DMS 273 treated with DMSO at 0.1 percent for 48 hours (cell line): ENCODE results near the gene NDNF.

Experiments used
- DNase-seq: peaks from one replicate; lab custom pipeline; 2025; lab: John Stamatoyannopoulos, UW

The NDNF gene

DNA sequence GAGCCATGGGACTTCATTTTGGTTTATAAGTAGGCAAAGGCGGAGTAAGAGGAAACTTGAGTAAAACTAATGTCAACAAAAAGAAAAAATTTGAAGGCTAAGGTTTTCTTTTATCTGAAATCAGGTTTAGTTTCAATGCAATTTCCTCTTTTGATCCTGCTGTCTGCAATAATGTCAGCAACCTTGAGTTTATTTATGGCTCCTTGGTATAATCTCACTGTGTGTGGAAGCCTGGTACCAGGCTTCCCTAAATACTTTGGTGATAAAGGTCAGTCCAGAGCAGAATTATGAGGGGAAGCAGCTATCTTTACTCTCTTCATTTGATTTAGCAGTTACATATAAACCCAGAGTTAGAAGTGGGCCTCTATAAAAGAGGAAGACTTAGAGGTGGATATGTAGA, 57.8 kb downstream of the NDNF start:
- no peak for DNase-seq

DNA sequence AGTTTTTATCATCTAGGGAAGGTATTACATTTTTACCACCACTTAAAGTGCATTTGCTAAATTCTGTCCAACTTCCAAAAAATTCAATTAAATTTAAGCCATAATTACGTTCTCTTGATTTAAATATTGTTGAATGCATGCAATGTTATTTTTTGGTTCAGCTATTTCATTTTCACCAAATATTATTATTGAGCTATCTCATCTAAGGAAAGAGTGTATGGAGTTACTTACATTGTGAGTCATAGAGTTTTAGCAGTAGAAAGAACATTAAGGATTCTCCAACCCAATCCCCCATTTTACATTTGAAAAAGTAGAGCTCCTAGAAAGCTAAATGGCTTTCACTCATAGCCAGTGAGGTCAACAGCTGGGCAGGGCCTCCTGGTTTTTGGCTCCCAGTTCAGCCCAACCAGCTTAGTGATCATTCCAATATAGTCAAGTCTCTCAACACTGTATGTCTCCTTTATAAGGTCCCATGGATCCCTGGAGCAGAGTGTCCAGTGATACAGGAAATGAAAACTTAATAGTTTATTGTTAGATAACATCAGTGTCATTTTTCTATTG, 60.5 kb downstream of the NDNF start:
- no peak for DNase-seq

DNA sequence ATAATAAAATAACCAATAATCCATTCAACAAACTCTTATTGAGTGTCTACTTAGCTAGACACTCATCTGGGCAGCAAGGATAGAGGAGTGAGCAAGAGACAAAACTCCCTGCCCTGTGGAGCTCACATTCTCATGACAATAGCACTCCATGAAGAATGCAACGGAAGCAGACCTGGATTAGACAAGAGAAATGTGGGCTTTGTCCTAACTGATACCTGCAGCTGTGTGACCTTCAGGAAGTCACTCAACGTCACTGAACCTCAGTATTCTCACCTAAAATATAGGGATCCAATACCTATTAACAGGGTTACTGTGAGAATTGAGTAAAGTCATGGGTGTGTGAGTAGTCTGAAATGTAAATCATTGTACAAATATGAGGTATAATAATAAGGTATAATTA, 61.2 kb downstream of the NDNF start:
- DNase-seq, result no peak

DNA sequence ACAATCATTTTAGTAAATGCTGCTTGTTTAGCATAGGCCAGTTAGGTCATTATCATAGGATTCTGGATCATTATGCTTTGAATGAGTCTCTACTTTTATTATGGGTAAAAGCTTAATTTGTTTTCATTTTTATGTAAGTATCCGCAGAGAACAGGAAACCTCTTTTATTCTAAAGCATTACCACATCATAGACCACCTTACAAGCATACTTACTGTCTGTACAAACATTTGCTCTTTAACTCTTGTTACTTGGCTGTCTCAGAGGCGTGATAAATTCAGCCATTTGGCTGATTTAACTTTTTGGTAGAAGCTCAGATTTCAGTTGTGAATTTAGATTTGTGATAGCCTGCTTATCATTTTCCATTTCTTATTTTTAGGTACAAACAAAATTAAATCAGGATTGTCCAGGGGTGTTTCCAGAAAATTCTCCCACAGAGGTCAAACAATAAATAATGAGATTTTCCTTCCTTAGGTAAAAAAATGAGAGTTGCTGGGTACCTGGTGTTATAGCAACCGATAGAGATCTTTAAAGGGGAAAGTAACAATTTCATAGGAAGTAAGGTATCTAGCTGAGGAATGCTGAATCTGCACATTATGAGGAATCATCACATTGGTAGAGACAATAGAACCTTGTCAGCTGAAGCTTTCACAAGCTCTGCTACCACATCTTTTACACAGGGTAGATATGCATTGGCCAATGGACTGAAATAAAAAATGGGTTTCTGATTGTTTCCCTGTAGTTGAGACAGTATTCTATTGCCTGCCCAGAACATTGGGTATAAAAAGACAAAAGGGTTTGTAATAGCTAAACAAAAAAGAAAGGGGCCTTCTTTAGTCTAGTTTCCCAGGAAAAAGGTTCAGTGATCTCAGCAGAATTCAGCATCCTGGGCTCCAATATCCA, 62.5 kb downstream of the NDNF start:
- DNase-seq, result no peak

DNA sequence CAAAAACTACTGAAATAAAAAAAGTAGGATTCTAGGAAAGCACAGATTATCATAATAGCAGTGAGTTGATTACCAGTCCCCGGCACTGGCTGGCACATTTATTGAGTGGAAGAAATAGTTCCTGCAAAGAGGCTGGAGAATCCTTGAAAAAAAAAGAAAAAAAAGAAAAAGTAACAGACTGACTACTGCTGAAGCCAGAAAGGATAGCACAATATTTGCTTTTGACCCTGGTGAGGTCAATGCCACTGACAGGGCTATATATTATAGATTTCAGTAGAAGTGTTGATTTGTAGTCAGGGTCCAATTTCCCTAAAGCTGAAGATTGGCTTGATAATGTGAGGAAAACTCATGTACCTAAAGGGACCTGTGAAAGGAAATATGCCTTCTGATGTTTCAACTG, 64.7 kb downstream of the NDNF start:
- DNase-seq, result no peak

DNA sequence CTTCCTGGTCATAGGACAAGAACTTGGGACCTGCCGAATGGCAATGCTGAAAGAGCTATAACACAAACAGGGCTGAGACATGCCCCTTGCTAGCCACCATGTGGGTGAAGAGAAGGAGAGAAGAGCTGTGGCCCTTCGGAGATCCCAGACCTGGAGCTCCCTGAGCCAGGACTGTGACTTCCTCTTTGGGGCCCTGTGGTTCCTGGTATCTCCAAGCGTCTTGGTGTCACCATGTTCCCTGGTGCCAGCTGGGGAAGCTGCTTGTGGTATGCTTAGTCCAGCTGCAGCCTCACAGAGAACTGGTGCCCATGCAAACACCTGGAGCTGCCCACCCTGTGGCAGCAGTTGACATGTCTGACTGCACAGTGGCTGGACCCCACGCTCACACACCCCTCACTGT, 68.5 kb downstream of the NDNF start:
- no peak for DNase-seq

DNA sequence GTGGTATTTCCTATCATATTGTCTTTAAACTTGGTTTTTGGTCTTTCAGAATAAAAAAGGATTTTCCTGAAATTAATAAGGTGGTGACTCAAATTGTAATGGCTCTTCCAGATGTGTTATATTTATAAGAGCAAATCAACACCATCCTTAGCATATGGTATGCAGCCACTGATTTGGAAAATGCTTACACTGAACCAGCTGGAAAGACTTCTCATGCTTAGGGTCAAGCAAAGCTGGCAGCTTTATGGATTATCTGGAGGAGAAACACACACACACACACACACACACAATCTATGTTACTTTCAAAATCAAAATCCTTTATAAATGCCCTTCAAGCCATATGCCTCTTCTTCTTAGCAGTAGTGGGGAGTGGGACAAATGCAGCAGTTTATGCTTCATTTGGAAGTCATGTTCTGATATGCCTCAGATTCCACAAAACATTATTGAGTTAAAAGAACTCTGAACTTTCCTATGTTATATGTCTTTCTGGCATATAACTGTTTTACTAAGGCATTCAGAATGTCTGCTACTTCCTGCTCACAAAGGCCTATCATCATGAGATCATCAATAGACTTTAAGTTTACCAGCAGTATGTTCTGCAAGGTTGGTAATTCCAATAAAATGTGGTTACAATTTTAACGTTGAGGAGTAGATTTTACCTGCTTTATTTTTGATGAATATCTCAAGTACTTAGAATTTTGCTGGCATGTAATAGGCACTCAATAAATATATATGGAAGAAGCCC, 76.9 kb downstream of the NDNF start:
- DNase-seq, result no peak

DNA sequence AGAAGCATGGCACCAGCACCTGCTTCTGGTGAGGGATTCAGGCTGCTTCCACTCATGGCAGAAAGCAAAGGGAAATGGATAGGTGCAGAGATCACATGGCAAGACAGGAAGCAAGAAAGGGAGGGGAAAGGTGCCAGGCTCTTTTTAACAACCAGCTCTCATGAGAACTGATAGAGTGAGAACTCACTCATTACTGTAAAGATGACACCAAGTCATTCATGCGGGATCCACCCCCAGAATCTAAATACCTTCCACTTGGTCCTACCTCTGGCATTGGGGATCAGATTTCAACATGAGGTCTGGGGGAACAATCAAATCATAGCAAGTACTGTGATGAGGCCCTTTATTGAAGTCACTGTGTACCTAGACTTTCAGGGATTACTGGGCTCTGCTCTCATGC, 77.8 kb downstream of the NDNF start:
- no peak for DNase-seq

DNA sequence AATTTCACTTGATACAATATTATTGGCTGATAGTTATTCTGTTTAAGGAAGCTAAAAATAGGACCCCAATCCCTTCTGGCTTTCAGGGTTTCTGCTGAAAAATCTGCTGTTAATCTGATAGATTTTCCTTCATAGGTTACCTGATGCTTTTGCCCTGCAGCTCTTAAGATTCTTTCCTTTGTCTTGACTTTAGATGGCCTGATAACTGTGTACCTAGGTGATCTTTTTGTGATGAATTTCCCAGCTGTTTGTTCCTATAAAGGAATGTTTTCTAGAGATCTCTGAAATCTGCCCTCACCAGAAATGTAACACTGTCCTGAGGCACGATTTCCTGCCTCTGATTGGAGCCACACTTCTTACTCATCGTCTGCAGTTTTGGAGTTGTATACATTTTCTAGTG, 80.5 kb downstream of the NDNF start:
- DNase-seq, result no peak

DNA sequence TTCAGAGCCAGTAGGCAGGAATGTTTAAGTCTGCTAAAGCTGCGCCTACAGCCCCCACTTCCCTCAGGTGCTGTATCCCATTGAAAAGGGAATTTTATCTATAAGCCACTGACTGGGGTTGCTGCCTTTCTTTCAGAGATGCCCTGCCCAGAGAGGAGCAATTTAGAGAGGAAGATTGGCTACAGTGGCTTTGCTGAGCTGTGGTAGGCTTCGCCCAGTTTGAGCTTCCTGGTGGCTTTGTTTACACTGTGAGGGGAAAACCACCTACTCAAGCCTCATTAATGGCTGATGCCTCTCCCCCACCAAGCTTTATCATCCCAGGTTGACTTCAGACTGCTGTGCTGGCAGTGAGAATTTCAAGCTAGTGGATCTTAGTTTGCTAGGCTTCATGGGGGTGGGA, 82.1 kb downstream of the NDNF start:
- no peak for DNase-seq
